Heart left ventricle (tissue), 16 donors: ENCODE measurements around the gene KRTAP17-1. TPM values are rescaled to one million over a fixed set of nuclear protein-coding genes. Genes with fewer than 3 reads are reported as not detected.

Experiments used
- ATAC-seq, 4 donors: fragments of 200-7000 bp; cut with Tn5 transposase; one replicate each; pipeline ENCODE4 v1.9.1; 2020 to 2022; ENCODE audit warnings: moderate library complexity in 4 of 4, mild to moderate bottlenecking in 3 of 4, moderate number of reproducible peaks in 1 of 4
- DNase-seq, 5 donors: peaks; one replicate each; pipeline ENCODE4 v3.0.0-alpha.2; 2020
- H3K27ac ChIP-seq, 12 donors: fragments of 200-600 bp; sonication (generic) in 4 of 12; one replicate each; pipeline versions ENCODE4 v1.5.0 to v1.8.0; 2016 to 2022; ENCODE audit warnings: mild to moderate bottlenecking in 2 of 12
- H3K27me3 ChIP-seq, 9 donors: fragments of 200-600 bp; sonication (generic) in 2 of 9; one replicate each; pipeline versions ENCODE4 v1.5.1 to v1.8.0; 2016 to 2022; ENCODE audit warnings: mild to moderate bottlenecking in 3 of 9
- H3K36me3 ChIP-seq, 9 donors: fragments of 200-600 bp; sonication (generic) in 2 of 9; one replicate each; pipeline versions ENCODE4 v1.5.0 to v1.8.0; 2018 to 2022; ENCODE audit warnings: mild to moderate bottlenecking in 2 of 9
- H3K4me1 ChIP-seq, 12 donors: fragments of 200-600 bp; sonication (generic) in 4 of 12; one replicate each; pipeline versions ENCODE4 v1.5.0 to v1.8.0; 2016 to 2022; ENCODE audit warnings: mild to moderate bottlenecking in 3 of 12
- H3K4me3 ChIP-seq, 12 donors: fragments of 200-600 bp; sonication (generic) in 4 of 12; one replicate each; pipeline versions ENCODE4 v1.5.0 to v1.8.0; 2017 to 2022; ENCODE audit warnings: mild to moderate bottlenecking in 9 of 12, moderate library complexity in 4 of 12
- H3K9me3 ChIP-seq, 12 donors: fragments of 200-600 bp; sonication (generic) in 4 of 12; one replicate each; pipeline versions ENCODE4 v1.5.0 to v1.8.0; 2016 to 2022; ENCODE audit warnings: mild to moderate bottlenecking in 1 of 12
- POLR2A ChIP-seq, 2 donors: fragments of 450-650 bp; IDR thresholded peaks; one replicate each; pipeline ENCODE4 v1.6.1; 2017; ENCODE audit warnings: antibody characterized with exemption in 2 of 2, mild to moderate bottlenecking in 2 of 2, moderate library complexity in 2 of 2
- WGBS, 4 donors: extraction: QIAGEN DNeasy Blood & Tissue Kit in 2 of 4; methylation state at CpG; one replicate each; pipeline versions ENCODE4 v1.1.5 to v1.1.7; 2013 to 2018; 5-methylcytosine and 5-hydroxymethylcytosine counted together
- intact Hi-C, 10 donors: fragments of 100-400 bp; cut with DNase I; formaldehyde crosslinking; loops; one replicate each; pipeline versions ENCODE4 v1.11.1 to v1.14.2; 2022
- polyA plus RNA-seq, 2 donors: library from polyadenylated mRNA; stranded (reverse); fragments of 200-250 nt; gene quantifications; one replicate each; pipeline ENCODE4 v1.2.3, GENCODE V29; 2013
- total RNA-seq, 9 donors: library from RNA; depleted of rRNA in 2 of 9; stranded (reverse); fragments of >200 nt in 2 of 9; fragmentation: NEBNext Ultra II Directional in 3 of 9; extraction: Animal tissue kit (Norgen Biotek cat#: 25700) in 3 of 9; gene quantifications; one replicate each; pipeline versions ENCODE4 v1.1.0 to v1.2.4, GENCODE V29; 2016 to 2023
- TF ChIP-seq, protein P1 (sequence below), 12 donors: fragments of 200-600 bp; sonication (generic) in 4 of 12; IDR thresholded peaks; one replicate each; pipeline versions ENCODE4 v1.5.0 to v1.8.0; 2018 to 2022; ENCODE audit warnings: antibody characterized with exemption in 12 of 12, mild to moderate bottlenecking in 5 of 12
- donor health status: ischemic (EF 13 %, LVEDD 7.1; RV severe dilation, severe dysfunction).
- donor health status: healthy with polysubstance abuse.
- donor health status: DM: no; HTN: yes; CAD: no.
- donor health status: DM: no; HTN: no; CAD: no.
- donor health status: ischemic (EF 25% LVEDD 6.9; RV normal size, moderate dysfunction).
- donor health status: ischemic (EF 25% LVEDD 5.7; RV mildly dilated, moderate dysfunction).
- donor health status: healthy.
- donor health status: DM: yes; HTN: yes; CAD: no.
- donor health status: ischemic (EF 35%, LVEDD 5.7; RV mildly dilated, moderate dysfunction).
- donor health status: nonischemic (EF 11% LVEDD 7.7; RV severe dilation, severe dysfunction).
- donor health status: DM: yes; HTN: yes; CAD: no.
- donor health status: PGD.
- donor health status: ischemic (EF 29% LVEDD 5.4; RV normal size, mild dysfunction).
- donor health status: nonischemic (EF 23%, LVEDD 6.1; RV moderate dilation, normal function).

KRTAP17-1 gene
- total and polyA plus RNA-seq, 11 donors: not detected

DNA sequence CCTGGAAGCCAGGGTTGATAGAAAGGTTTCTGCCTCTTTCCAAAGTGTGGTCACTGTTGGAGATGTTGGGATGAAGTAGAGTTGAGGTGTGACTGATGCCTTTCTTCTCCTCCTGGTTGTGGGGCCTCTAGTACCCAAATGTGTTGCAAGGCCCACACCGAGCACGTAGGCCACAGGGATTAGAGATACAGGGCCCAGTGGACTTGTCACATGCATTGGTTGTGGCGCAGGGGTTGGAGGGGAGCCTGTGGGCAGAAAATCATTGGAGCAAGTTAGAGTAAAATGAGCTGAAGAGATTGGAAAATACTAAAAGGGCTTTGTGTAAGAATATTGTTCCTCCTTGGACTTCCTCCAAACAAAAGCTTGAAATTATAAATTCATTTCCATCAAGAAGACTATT, 30.5 kb upstream of the KRTAP17-1 start:
- Histone ChIP-seq H3K4me1 (peaks cover 0 to under 1% (median 0%) of the 10 kb centered on the region in 12 donors), H3K4me3 (no peak overlapping the region), H3K36me3 (no peaks in the 10 kb centered on the region), H3K27me3 (no peaks in the 10 kb centered on the region), H3K9me3 (peaks cover 0 to 10% (median 0%) of the 10 kb centered on the region in 12 donors), H3K27ac (no peak overlapping the region)
- ATAC-seq (no peak), DNase-seq (no peak)
- TF ChIP-seq, protein P1, sequence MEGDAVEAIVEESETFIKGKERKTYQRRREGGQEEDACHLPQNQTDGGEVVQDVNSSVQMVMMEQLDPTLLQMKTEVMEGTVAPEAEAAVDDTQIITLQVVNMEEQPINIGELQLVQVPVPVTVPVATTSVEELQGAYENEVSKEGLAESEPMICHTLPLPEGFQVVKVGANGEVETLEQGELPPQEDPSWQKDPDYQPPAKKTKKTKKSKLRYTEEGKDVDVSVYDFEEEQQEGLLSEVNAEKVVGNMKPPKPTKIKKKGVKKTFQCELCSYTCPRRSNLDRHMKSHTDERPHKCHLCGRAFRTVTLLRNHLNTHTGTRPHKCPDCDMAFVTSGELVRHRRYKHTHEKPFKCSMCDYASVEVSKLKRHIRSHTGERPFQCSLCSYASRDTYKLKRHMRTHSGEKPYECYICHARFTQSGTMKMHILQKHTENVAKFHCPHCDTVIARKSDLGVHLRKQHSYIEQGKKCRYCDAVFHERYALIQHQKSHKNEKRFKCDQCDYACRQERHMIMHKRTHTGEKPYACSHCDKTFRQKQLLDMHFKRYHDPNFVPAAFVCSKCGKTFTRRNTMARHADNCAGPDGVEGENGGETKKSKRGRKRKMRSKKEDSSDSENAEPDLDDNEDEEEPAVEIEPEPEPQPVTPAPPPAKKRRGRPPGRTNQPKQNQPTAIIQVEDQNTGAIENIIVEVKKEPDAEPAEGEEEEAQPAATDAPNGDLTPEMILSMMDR (IDR thresholded peaks at IDR 0.05): no peak
- no peak for TF ChIP-seq POLR2A (IDR thresholded peaks at IDR 0.05)
- 81 to 91% (median 90%) methylated on average over 3 of the region's 3 CpGs for WGBS, 4 donors
- intact Hi-C loops: no loop called here

- DNase-seq (no peak), ATAC-seq (no peak)
- Histone ChIP-seq H3K27ac (no peak overlapping the region), H3K9me3 (peaks cover 0 to 10% (median 0%) of the 10 kb centered on the region in 12 donors), H3K4me1 (peaks cover 0 to 25% (median 0%) of the 10 kb centered on the region in 12 donors), H3K27me3 (no peaks in the 10 kb centered on the region), H3K36me3 (no peaks in the 10 kb centered on the region), H3K4me3 (no peak overlapping the region)
- TF ChIP-seq, protein P1 (IDR thresholded peaks at IDR 0.05): no peak
- TF ChIP-seq POLR2A (IDR thresholded peaks at IDR 0.05): no peak
- 72 to 79% (median 76%) methylated on average over 3 of the region's 3 CpGs for WGBS, 4 donors
- intact Hi-C loops: no loop called here
Measured at GRCh38 chr17:41343029-41343428, 27.5 kb upstream of the KRTAP17-1 start.

DNA sequence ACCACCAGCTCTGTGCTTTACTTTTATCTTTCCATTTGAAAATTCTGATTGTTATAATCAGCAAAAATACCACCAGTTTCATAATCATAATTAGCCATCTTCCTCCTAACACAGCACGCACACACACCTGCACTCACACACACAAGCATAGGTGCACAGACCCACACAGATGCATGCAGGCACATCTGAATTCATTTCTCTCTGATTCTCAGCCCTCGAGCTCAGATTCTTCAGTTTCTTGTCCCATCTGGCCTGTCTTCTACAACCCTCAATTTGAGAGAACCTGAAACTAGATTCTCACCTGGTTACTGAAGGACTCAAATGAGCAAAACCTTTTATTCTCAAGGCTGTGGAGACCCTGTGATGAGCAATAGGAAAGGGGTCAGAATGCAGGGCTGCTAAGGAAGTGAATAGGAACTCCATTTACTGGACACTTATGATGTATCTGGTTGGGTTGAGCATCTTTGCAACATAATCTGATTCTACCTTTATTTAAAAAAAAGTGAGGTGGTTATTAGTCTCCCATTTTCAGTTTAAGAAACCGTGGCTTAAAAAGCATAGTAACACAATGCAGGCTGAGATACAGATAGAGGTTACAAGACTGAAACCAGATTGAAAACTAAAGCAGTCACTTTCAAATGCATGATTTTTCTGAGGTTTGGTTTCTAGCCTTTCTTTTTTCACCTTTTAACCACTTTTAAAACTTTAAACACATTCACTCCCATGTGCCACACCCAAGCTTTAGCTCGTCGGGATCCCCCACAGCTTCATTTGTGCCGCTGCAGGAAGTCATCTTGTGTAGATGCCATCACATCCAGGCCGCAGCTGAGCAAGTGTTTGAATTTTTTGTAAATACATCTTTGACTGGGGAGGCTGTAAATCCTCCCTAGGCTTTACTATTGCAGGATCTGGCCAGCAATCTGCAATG, 25.7 kb upstream of the KRTAP17-1 start:
- no peak for DNase-seq
- Histone ChIP-seq H3K4me1 (peaks cover 0 to 25% (median 0%) of the 10 kb centered on the region in 12 donors), H3K36me3 (no peaks in the 10 kb centered on the region), H3K9me3 (peaks cover 0 to 10% (median 0%) of the 10 kb centered on the region in 12 donors), H3K27ac (peak overlapping the region in 1 of 12 donors; percentile 67), H3K4me3 (no peak overlapping the region), H3K27me3 (no peaks in the 10 kb centered on the region)
- WGBS, 4 donors: 74 to 79% (median 76%) methylated on average over 7 of the region's 7 CpGs
- intact Hi-C loops: no loop called here
- ATAC-seq: no peak
- TF ChIP-seq POLR2A (IDR thresholded peaks at IDR 0.05): no peak
- TF ChIP-seq, protein P1 (IDR thresholded peaks at IDR 0.05): no peak

DNA sequence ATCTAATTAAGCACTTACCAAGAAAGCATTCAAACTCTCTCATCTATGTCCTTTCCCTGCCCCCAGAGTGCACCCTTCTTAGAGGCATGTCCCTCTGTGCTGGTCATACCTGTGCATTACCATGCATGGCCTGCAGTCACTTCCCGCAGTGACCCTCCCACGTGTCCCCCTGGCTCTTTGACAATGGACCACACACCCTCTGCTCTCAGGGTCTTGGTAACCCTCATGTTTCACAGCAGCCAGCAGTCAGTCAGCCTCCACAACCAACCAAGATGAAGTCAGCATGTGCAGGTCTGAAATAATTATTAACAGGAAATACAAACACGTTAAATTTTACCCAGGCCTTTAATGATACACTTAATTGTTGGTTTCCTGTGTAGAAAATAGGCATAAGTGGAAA, 25.0 kb upstream of the KRTAP17-1 start:
- H3K4me3 ChIP-seq: no peak overlapping the region
- H3K9me3 ChIP-seq: peaks cover 0 to 10% (median 0%) of the 10 kb centered on the region in 12 donors
- intact Hi-C loops: no loop called here
- DNase-seq (no peak), ATAC-seq (no peak)
- H3K27me3 ChIP-seq: peaks cover 0 to under 1% (median 0%) of the 10 kb centered on the region in 9 donors
- H3K4me1 ChIP-seq: peaks cover 0 to 25% (median 0%) of the 10 kb centered on the region in 12 donors
- WGBS, 4 donors: 42 to 53% (median 51%) methylated on average over 3 of the region's 3 CpGs
- H3K36me3 ChIP-seq: no peaks in the 10 kb centered on the region
- TF ChIP-seq, protein P1 (IDR thresholded peaks at IDR 0.05): no peak
- TF ChIP-seq POLR2A (IDR thresholded peaks at IDR 0.05): no peak
- H3K27ac ChIP-seq: peak overlapping the region in 1 of 12 donors; percentile 67
